ACC112 (cell line): ENCODE results near the gene ITFG1.
"Not testable (repeated sequence)": the region's sequence is repeated elsewhere in the genome, so short reads cannot be mapped to it uniquely, and the experiment has no call there.

Experiments
- H2AFZ ChIP-seq: fragments of 200-600 bp; sonication (generic); one replicate; pipeline ENCODE4 v1.6.0; 2017; ENCODE audit warnings: antibody characterized with exemption, low read length; ENCODE audit not compliant: unreplicated experiment
- H3K27ac ChIP-seq: fragments of 200-600 bp; sonication (generic); 2 replicates; pipeline ENCODE4 v1.5.1; 2014; ENCODE audit warnings: low read depth, mild to moderate bottlenecking, antibody characterized with exemption, low read length, moderate library complexity
- H3K27me3 ChIP-seq: fragments of 200-600 bp; sonication (generic); 2 replicates; pipeline ENCODE4 v1.6.1; 2014; ENCODE audit warnings: mild to moderate bottlenecking, antibody characterized with exemption, low read length, moderate library complexity, mixed read lengths; ENCODE audit not compliant: insufficient read depth
- H3K36me3 ChIP-seq: fragments of 200-600 bp; sonication (generic); 2 replicates; pipeline ENCODE4 v1.6.1; 2016; ENCODE audit warnings: mild to moderate bottlenecking, antibody characterized with exemption, low read length, moderate library complexity, mixed read lengths; ENCODE audit not compliant: insufficient read depth
- H3K4me1 ChIP-seq: fragments of 200-600 bp; sonication (generic); one replicate; pipeline ENCODE4 v1.6.1; 2016; ENCODE audit warnings: low read length, mixed read lengths; ENCODE audit not compliant: insufficient read depth, unreplicated experiment, control insufficient read depth
- H3K4me3 ChIP-seq: fragments of 200-600 bp; sonication (generic); 2 replicates; pipeline ENCODE4 v1.5.1; 2014; ENCODE audit warnings: mild to moderate bottlenecking, low read depth, low read length
- H3K79me2 ChIP-seq: fragments of 200-600 bp; sonication (generic); one replicate; pipeline ENCODE4 v1.6.0; 2016; ENCODE audit warnings: low read length; ENCODE audit not compliant: control insufficient read depth, unreplicated experiment, insufficient read depth

Gene ITFG1

GRCh38 chr16:47374629-47375028 lies 86.2 kb downstream of the ITFG1 start:
- Histone ChIP-seq H3K27me3 (no peaks in the 10 kb centered on the region), H3K79me2 (no peaks in the 10 kb centered on the region), H3K4me1 (no peaks in the 10 kb centered on the region), H3K36me3 (0 out of 2 replicates have a peak, but pooled peaks cover 8% of the 10 kb centered on the region), H2AFZ (no peak overlapping the region), H3K27ac (no peak overlapping the region), H3K4me3 (no peak overlapping the region)

GRCh38 chr16:47371271-47372014 lies 89.4 kb downstream of the ITFG1 start:
- 0 out of 2 replicates have a peak, but pooled peaks cover 8% of the 10 kb centered on the region for H3K36me3 ChIP-seq
- H3K4me3 ChIP-seq = no peak overlapping the region

DNA sequence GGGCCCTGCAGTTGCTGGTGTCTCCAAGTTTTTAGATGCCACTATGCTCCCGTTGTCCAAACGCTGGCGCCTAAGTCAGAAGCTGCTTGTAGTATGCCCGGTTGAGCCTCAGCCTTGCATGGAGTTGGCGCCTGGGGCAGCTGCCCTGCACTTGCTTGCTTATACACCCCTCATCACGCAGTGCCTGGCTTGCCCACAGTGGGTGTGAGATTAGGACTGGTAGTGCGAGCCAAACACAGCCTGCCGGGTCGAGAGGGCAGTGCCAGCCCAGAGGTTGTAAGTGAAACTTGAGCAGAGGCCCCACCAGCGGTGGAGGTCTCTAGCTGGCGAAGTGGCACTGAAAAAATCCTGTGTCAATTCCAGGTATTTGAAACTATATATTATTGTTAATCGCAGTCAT lies 90.3 kb downstream of the ITFG1 start:
- Histone ChIP-seq H3K27me3 (no peaks in the 10 kb centered on the region), H3K27ac (no peak overlapping the region), H3K4me3 (no peak overlapping the region), H3K36me3 (0 out of 2 replicates have a peak, but pooled peaks cover 7% of the 10 kb centered on the region), H2AFZ (no peak overlapping the region), H3K79me2 (no peaks in the 10 kb centered on the region), H3K4me1 (no peaks in the 10 kb centered on the region)

More at GRCh38 chr16:47371271-47372014, 89.4 kb downstream of the ITFG1 start:
- no peak overlapping the region for H3K27ac ChIP-seq
- no peak overlapping the region for H2AFZ ChIP-seq
- H3K27me3 ChIP-seq = no peaks in the 10 kb centered on the region
- no peaks in the 10 kb centered on the region for H3K4me1 ChIP-seq
- H3K79me2 ChIP-seq = no peaks in the 10 kb centered on the region

DNA sequence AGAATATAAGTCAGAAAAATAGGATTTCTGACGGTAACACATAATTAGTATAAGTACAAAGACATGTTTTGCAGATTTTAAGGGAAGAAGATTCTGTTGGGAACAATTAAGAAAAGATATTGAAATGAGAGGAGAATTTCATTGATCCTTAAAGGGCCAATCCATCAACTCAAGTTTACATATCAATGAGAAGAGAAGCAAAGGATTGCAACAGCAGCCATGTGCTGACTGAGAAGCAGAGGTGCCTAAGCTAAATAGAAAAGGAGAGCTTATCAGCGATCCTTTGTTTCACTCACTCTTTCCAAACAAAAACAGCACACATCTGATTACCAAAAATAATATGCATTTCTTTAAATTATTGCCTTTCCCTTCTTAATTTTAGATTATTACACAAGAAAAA lies 94.6 kb downstream of the ITFG1 start:
- Histone ChIP-seq H3K4me3 (no peak overlapping the region), H3K27me3 (no peaks in the 10 kb centered on the region), H3K4me1 (no peaks in the 10 kb centered on the region), H3K79me2 (no peaks in the 10 kb centered on the region), H3K27ac (no peak overlapping the region), H3K36me3 (no peaks in the 10 kb centered on the region), H2AFZ (no peak overlapping the region)

DNA sequence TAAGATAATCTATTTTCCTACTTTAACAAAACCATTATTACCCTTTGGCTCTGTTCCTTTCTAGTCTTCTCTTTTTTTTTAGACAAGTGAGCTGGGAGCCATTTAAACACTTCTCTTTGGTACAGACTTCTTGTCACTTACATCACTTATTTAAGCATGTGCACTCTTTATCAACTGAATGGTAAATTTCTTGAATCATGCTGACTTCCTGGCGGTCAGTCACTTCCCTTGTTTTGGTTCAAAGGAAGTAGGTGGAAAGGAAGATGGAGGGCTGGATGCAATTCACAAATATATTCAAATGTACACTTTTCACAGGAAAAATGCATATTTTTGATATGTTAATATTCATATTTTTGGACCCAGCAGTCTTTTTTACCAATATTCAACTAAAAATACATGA lies 97.1 kb downstream of the ITFG1 start:
- Histone ChIP-seq H3K36me3 (no peaks in the 10 kb centered on the region), H3K79me2 (no peaks in the 10 kb centered on the region), H3K4me3 (no peak overlapping the region), H3K27ac (no peak overlapping the region), H3K27me3 (no peaks in the 10 kb centered on the region), H3K4me1 (peaks cover 4% of the 10 kb centered on the region), H2AFZ (no peak overlapping the region)

GRCh38 chr16:47359478-47359877 lies 101.4 kb downstream of the ITFG1 start:
- Histone ChIP-seq H3K79me2 (no peaks in the 10 kb centered on the region), H3K27me3 (no peaks in the 10 kb centered on the region), H3K36me3 (no peaks in the 10 kb centered on the region; the same call in 1 of the 2 replicates), H2AFZ (no peak overlapping the region), H3K4me1 (peaks cover 4% of the 10 kb centered on the region), H3K27ac (no peak overlapping the region), H3K4me3 (no peak overlapping the region)

GRCh38 chr16:47358816-47359215 lies 102.0 kb downstream of the ITFG1 start:
- H3K79me2 ChIP-seq = no peaks in the 10 kb centered on the region
- no peak overlapping the region for H3K27ac ChIP-seq
- H3K36me3 ChIP-seq = peaks cover 4% of the 10 kb centered on the region; the same call in 1 of the 2 replicates
- H3K4me3 ChIP-seq = no peak overlapping the region
- no peaks in the 10 kb centered on the region for H3K27me3 ChIP-seq
- H3K4me1 ChIP-seq = peaks cover 4% of the 10 kb centered on the region
- H2AFZ ChIP-seq = no peak overlapping the region

- H2AFZ ChIP-seq, H3K4me1 ChIP-seq, H3K27ac ChIP-seq, H3K79me2 ChIP-seq, H3K27me3 ChIP-seq, H3K4me3 ChIP-seq: not testable (repeated sequence)
- peaks cover 21% of the 10 kb centered on the region for H3K36me3 ChIP-seq
Observed at GRCh38 chr16:47349029-47349428, 111.8 kb downstream of the ITFG1 start.

DNA sequence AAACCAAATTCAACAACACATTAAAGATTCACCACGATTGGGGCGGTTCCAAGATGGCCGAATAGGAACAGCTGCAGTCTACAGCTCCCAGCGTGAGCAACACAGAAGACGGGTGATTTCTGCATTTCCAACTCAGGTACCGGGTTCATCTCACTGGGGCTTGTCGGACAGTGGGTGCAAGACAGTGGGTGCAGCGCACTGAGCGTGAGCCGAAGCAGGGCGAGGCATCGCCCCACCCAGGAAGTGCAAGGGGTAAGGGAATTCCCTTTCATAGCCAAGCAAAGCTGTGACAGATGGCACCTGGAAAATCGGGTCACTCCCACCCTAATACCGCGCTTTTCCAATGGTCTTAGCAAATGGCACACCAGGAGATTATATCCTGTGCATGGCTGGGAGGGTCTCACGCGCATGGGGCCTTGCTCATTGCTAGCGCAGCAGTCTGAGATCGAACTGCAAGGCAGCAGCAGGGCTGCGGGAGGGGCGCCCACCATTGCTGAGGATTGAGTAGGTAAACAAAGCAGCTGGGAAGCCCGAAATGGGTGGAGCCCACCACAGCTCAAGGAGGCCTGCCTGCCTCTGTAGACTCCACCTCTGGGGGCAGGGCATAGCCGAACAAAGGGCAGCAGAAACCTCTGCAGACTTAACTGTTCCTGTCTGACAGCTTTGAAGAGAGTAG lies 113.7 kb downstream of the ITFG1 start:
- not testable (repeated sequence) for H3K79me2 ChIP-seq, H3K4me3 ChIP-seq, H3K27me3 ChIP-seq, H3K27ac ChIP-seq, H3K4me1 ChIP-seq, H2AFZ ChIP-seq
- H3K36me3 ChIP-seq = peaks cover 17% of the 10 kb centered on the region

- peaks cover 26% of the 10 kb centered on the region for H3K36me3 ChIP-seq
- H3K27ac ChIP-seq = no peak overlapping the region
- H3K4me3 ChIP-seq = no peak overlapping the region
- no peaks in the 10 kb centered on the region for H3K79me2 ChIP-seq
- H2AFZ ChIP-seq = no peak overlapping the region
- H3K4me1 ChIP-seq = no peaks in the 10 kb centered on the region
- no peaks in the 10 kb centered on the region for H3K27me3 ChIP-seq
Observed at GRCh38 chr16:47342055-47342454, 118.8 kb downstream of the ITFG1 start.

DNA sequence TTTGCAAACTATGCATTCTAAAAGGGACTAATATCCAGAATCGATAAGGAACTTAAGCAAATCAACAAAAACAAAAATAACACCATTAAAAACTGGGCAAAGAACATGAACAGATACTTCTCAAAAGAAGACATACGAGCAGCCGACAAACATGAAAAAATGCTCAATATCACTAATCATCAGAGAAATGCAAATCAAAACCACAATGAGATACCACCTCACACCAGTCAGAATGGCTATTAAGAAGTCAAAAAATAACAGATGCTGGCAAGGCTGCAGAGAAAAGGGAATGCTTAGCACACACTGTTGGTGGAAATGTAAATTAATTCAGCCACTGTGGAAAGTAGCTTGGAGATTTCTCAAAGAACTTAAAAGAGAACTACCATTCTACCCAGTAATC lies 130.3 kb downstream of the ITFG1 start:
- H3K4me3 ChIP-seq, H3K79me2 ChIP-seq, H2AFZ ChIP-seq, H3K4me1 ChIP-seq, H3K27me3 ChIP-seq, H3K27ac ChIP-seq, H3K36me3 ChIP-seq: not testable (repeated sequence)
